ENCODE measurements around the gene ZNF282.
"Not testable (repeated sequence)": the region's sequence is repeated elsewhere in the genome, so short reads cannot be mapped to it uniquely, and the experiment has no call there.

Gene ZNF282

GRCh38 chr7:149225656-149226055 is 30.3 kb downstream of the ZNF282 start:
- TF ChIP-seq CTCF (IDR thresholded peaks at IDR 0.05; ENCODE audit: low read depth, low read length), result no peak
- H3K4me3 ChIP-seq (ENCODE audit: low read depth, low read length), result no peak overlapping the region

GRCh38 chr7:149226366-149226765 is 31.0 kb downstream of the ZNF282 start:
- H3K4me3 ChIP-seq (ENCODE audit: low read depth, low read length), result not testable (repeated sequence)

DNA sequence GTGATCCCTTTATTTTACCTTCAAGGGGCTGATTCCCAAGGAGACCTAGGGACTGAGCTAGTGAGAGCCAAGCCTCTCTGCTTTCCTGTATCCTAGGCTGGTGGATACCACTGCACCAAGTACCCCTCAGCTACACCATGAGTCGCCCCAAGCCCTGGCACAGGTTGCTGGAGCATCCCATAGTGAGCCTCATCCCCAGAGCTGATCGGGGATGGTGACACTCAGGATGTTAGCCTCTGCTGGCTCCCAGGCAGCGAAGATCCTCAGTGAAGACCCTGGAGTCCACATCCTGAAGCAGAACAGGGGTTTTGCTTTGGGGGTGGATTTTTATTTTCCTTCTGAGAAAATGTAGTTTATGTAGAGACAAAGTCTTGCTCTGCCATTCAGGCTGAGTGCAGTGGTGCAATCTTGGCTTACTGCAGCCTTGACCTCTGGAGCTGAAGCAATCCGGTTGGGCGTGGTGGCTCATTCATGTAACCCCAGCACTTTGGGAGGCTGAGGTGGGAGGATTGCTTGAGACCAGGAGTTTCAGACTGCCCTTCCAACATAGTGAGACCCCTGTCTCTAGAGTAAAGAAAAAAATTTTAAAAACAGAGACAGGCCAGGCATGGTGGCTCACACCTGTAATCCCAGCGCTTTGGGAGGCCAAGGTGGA is 31.6 kb downstream of the ZNF282 start:
- TF ChIP-seq CTCF (IDR thresholded peaks at IDR 0.05; ENCODE audit: low read depth, low read length), result no peak
- no peak overlapping the region for H3K4me3 ChIP-seq (ENCODE audit: low read depth, low read length)

DNA sequence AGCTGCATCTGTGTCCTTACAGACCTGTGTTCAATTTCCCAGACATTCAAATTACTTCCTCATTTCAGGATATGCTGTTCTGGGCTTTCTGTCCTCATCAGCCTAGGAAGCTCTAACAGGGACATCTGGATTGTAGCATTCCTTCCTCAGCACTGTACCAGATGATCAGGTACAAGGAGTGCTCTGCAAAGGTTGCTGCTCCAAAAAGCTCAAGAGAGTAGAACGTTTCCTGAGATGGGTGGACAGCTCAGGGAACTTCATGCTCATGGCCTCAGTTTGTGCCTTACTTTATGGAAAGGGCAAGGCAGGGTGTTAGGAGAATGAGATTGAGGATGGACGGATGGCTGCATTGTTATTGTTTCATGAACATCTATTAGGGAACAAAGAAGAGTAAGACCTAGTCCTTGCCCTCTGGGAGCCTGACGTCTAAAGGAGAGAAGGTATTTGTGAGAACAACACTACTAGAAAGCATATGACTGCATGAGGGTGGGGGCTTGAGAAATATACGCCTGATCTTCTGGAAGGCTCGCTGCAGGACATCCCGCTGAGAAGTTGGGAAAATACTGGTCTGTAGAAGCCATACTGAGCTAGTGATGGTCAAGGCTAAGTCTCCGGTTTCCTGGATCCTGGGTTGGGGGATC is 33.6 kb downstream of the ZNF282 start:
- no peak for TF ChIP-seq CTCF (IDR thresholded peaks at IDR 0.05; ENCODE audit: low read depth, low read length)
- H3K4me3 ChIP-seq (ENCODE audit: low read depth, low read length), result no peak overlapping the region

DNA sequence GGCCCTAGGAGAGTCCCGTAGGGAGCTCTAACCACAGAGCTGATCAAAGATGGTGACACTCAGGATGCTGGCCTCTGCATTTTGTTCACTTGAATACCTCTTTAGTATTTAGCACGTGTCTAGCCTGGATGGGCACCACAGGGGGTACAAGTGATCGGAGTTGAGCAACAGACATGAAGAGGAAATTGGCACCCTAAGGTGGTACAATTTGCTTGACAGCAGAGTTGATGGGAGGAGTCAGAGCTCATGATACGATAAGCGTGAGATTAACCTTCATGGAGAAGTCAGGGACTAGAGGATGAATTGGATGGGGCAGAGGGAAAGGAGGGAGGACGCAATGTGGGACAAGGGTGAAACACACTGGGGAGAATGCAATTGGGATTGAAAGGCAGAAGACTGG is 34.2 kb downstream of the ZNF282 start:
- no peak overlapping the region for H3K4me3 ChIP-seq (ENCODE audit: low read depth, low read length)
- no peak for TF ChIP-seq CTCF (IDR thresholded peaks at IDR 0.05; ENCODE audit: low read depth, low read length)

DNA sequence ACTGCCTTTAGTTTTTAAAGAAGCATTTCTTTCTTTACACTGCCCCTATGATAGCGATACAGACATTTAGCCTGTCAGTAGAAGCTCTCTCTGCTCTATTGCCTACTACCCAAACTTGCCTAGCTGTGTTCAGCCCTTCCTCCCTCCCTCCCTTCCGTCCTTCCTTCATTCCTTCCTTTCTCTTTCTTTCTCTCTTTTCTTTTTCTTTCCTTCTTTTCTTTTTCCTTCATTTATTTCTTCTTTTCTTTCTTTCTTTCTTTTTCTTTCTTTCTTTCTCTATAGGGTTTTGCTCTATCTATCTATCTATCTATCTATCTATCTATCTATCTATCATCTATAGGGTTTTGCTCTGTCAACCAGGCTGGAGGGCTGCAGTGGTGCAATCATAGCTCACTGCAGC is 37.0 kb downstream of the ZNF282 start:
- H3K4me3 ChIP-seq (ENCODE audit: low read depth, low read length), result no peak overlapping the region
- TF ChIP-seq CTCF (IDR thresholded peaks at IDR 0.05; ENCODE audit: low read depth, low read length), result no peak

DNA sequence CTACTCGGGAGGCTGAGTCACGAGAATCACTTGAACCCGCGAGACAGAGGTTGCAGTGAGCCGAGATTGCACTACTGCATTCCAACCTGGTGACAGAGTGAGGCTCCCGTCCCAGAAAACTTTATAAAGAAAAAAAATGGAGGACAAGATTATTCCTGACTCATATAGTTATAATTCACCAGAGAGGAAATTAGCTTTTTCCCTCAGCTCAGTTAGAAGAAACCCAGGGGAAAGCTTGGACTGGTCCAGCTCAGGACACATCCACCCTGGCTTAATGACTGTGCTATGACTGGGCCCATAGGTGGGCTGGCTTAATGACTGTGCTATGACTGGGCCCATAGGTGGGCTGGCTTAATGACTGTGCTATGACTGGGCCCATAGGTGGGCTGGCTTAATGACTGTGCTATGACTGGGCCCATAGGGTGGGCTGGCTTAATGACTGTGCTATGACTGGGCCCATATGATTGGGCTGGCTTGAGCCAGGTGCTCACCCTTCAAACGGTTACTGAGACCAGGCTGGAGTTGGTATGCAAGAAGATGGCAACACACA is 38.4 kb downstream of the ZNF282 start:
- H3K4me3 ChIP-seq (ENCODE audit: low read depth, low read length), result not testable (repeated sequence)

GRCh38 chr7:149237502-149237901 is 42.2 kb downstream of the ZNF282 start:
- no peak overlapping the region for H3K4me3 ChIP-seq (ENCODE audit: low read depth, low read length)
- no peak for TF ChIP-seq CTCF (IDR thresholded peaks at IDR 0.05; ENCODE audit: low read depth, low read length)
